HepG2 (cell line): ENCODE results near the gene METAP1. TPM values are rescaled to one million over a fixed set of nuclear protein-coding genes. Genes with fewer than 3 reads are reported as not detected.

Experiments
- AKNA ChIP-seq: sonication (generic); formaldehyde crosslinking; IDR thresholded peaks from 2 replicates; pipeline ENCODE4 v1.4.0; 2020; ENCODE audit warnings: missing genetic modification reagents, borderline replicate concordance
- ARNT2 ChIP-seq: sonication (generic); formaldehyde crosslinking; IDR thresholded peaks from 2 replicates; pipeline ENCODE4 v1.8.0; 2022; ENCODE audit warnings: mild to moderate bottlenecking, low read depth, missing genetic modification reagents, moderate library complexity
- ATF1 ChIP-seq: IDR thresholded peaks from 2 replicates; pipeline ENCODE4 v1.6.1; 2016; ENCODE audit warnings: mild to moderate bottlenecking, control low read depth
- CCDC6 ChIP-seq: sonication (generic); formaldehyde crosslinking; IDR thresholded peaks from 2 replicates; pipeline ENCODE4 v1.8.1; 2022; ENCODE audit warnings: mild to moderate bottlenecking, missing genetic modification reagents, moderate library complexity
- ELF1 ChIP-seq: sonication (generic); formaldehyde crosslinking; IDR thresholded peaks from 2 replicates; pipeline ENCODE4 v1.4.0; 2020; ENCODE audit warnings: missing genetic modification reagents
- FOXA3 ChIP-seq: IDR thresholded peaks from 2 replicates; pipeline ENCODE4 v1.6.1; 2016; ENCODE audit warnings: missing genetic modification reagents, missing compliant biosample characterization
- IRF1 ChIP-seq: sonication (generic); formaldehyde crosslinking; IDR thresholded peaks from 2 replicates; pipeline ENCODE4 v1.4.0; 2020; ENCODE audit warnings: low read depth, mild to moderate bottlenecking, missing genetic modification reagents
- NRL ChIP-seq: sonication (generic); formaldehyde crosslinking; IDR thresholded peaks from 2 replicates; pipeline ENCODE4 v1.5.0; 2020; ENCODE audit warnings: missing genetic modification reagents, mild to moderate bottlenecking, moderate library complexity, borderline replicate concordance
- REL ChIP-seq: sonication (generic); formaldehyde crosslinking; conservative IDR thresholded peaks from 2 replicates; pipeline ENCODE4 v1.8.0; 2022; ENCODE audit warnings: mild to moderate bottlenecking, missing genetic modification reagents, moderate library complexity
- SIX4 ChIP-seq: sonication (generic); formaldehyde crosslinking; IDR thresholded peaks from 2 replicates; pipeline ENCODE4 v1.4.0; 2020; ENCODE audit warnings: missing genetic modification reagents
- SMC3 ChIP-seq: IDR thresholded peaks from 2 replicates; pipeline ENCODE4 v1.6.1; 2011; ENCODE audit warnings: low read length, improper control_type of control experiment
- SP2 ChIP-seq: sonication (generic); formaldehyde crosslinking; IDR thresholded peaks from 2 replicates; pipeline ENCODE4 v1.5.1; 2020; ENCODE audit warnings: mild to moderate bottlenecking, missing genetic modification reagents
- SYNCRIP ChIP-seq: fragments of 200-400 bp; formaldehyde crosslinking; IDR thresholded peaks from 2 replicates; pipeline ENCODE4 v1.6.1; 2018; ENCODE audit warnings: mild to moderate bottlenecking, low read depth, low read length; ENCODE audit not compliant: insufficient read depth
- ZFX ChIP-seq: sonication (generic); formaldehyde crosslinking; IDR thresholded peaks from 2 replicates; pipeline ENCODE4 v1.4.0; 2020; ENCODE audit warnings: mild to moderate bottlenecking, low read depth, missing genetic modification reagents, moderate library complexity
- ZNF101 ChIP-seq: sonication (generic); formaldehyde crosslinking; IDR thresholded peaks from 2 replicates; pipeline ENCODE4 v1.4.0; 2020; ENCODE audit warnings: mild to moderate bottlenecking, low read depth, missing genetic modification reagents, borderline replicate concordance
- ZNF225 ChIP-seq: sonication (generic); formaldehyde crosslinking; IDR thresholded peaks from 2 replicates; pipeline ENCODE4 v1.4.0; 2020; ENCODE audit warnings: mild to moderate bottlenecking, missing genetic modification reagents
- ZNF280D ChIP-seq: sonication (generic); formaldehyde crosslinking; IDR thresholded peaks from 2 replicates; pipeline ENCODE4 v1.5.1; 2020; ENCODE audit warnings: mild to moderate bottlenecking, missing genetic modification reagents
- ZNF282 ChIP-seq: fragments of 450-650 bp; IDR thresholded peaks from 2 replicates; pipeline ENCODE4 v1.6.1; 2018; ENCODE audit not compliant: partially characterized antibody
- ZNF501 ChIP-seq: sonication (generic); formaldehyde crosslinking; IDR thresholded peaks from 2 replicates; pipeline ENCODE4 v1.5.1; 2020; ENCODE audit warnings: mild to moderate bottlenecking, moderate library complexity, missing genetic modification reagents
- ZNF510 ChIP-seq: sonication (generic); formaldehyde crosslinking; IDR thresholded peaks from 2 replicates; pipeline ENCODE4 v1.4.0; 2020; ENCODE audit warnings: low read depth, mild to moderate bottlenecking, missing genetic modification reagents
- ZSCAN29 ChIP-seq: sonication (generic); formaldehyde crosslinking; conservative IDR thresholded peaks from 2 replicates; pipeline ENCODE4 v1.4.0; 2020; ENCODE audit warnings: mild to moderate bottlenecking, missing genetic modification reagents
- polyA plus RNA-seq, 8 experiments: library from polyadenylated mRNA; depleted of rRNA in 3 of 8; stranded (reverse) in 7 of 8; unstranded in 1 of 8; fragments of >200 nt; fragmentation: Illumina TruSeq in 4 of 8; extraction: Trizol in 4 of 8; gene quantifications; 2 replicates each; pipeline versions ENCODE4 v1.2.1 to v1.2.3, GENCODE V29; 2011 to 2016; ENCODE audit warnings: low read depth in 4 of 8, missing spikeins in 1 of 8, mixed read lengths in 1 of 8; ENCODE audit not compliant: insufficient read depth in 1 of 8
- total RNA-seq, 5 experiments: library from RNA; depleted of rRNA; stranded (reverse); fragments of >200 nt; fragmentation: Illumina TruSeq; extraction: Trizol; gene quantifications; 2 replicates each; pipeline ENCODE4 v1.2.3, GENCODE V29; 2016; ENCODE audit warnings: low read depth in 1 of 5

METAP1 gene
- total and polyA plus RNA-seq, 2 of the 13 experiments (the other 11 are each of a cell fraction or from before 2014, with no cell fraction given): 44.9 to 53.5 TPM

- TF ChIP-seq ZNF280D (CRISPR knock-in tag) (peak; percentile 73; the same call in 1 of the 2 replicates), ATF1 (CRISPR knock-in tag) (no peak), SP2 (CRISPR knock-in tag) (no peak; the same call in 1 of the 2 replicates), ZNF101 (no peak), NRL (CRISPR knock-in tag) (no peak), SYNCRIP (no peak), ZNF501 (CRISPR knock-in tag) (peak; percentile 92), ZNF225 (CRISPR knock-in tag) (no peak), CCDC6 (peak; percentile 49; the same call in 1 of the 2 replicates), REL (CRISPR knock-in tag) (no peak), ZNF510 (CRISPR knock-in tag) (no peak), ZSCAN29 (CRISPR knock-in tag) (peak; percentile 50), ARNT2 (CRISPR knock-in tag) (peak; percentile 54; the same call in 1 of the 2 replicates), SMC3 (no peak; the same call in 1 of the 2 replicates), AKNA (no peak), ZFX (CRISPR knock-in tag) (peak; percentile 67), ELF1 (CRISPR knock-in tag) (peak; percentile 50; the same call in 1 of the 2 replicates), SIX4 (CRISPR knock-in tag) (no peak), ZNF282 (no peak), FOXA3 (peak; percentile 25), IRF1 (CRISPR knock-in tag) (no peak)
Observed at GRCh38 chr4:98995183-98996055, at the start of gene METAP1 (continued).
